Renal cortical epithelial cell (primary cell): ENCODE measurements around the gene AP2B1. TPM values are rescaled to one million over a fixed set of nuclear protein-coding genes. Genes with fewer than 3 reads are reported as not detected.
A peak's percentile ranks its signal among the peaks of the same experiment; 100 is the strongest.
"Not testable (repeated sequence)": the region's sequence is repeated elsewhere in the genome, so short reads cannot be mapped to it uniquely, and the experiment has no call there.

Source experiments
- DNase-seq: peaks from one replicate; pipeline ENCODE4 v3.0.0-alpha.2; 2011; ENCODE audit warnings: low read depth
- total RNA-seq: library from RNA; depleted of rRNA; stranded (reverse); fragments of >200 nt; gene quantifications from 2 replicates; pipeline ENCODE4 v1.2.3, GENCODE V29; 2014

Gene AP2B1
- total RNA-seq, 1 donor from 2014 or later, result 233 TPM

GRCh38 chr17:35575759-35576158, 11.4 kb upstream of the AP2B1 start:
- no peak for DNase-seq

GRCh38 chr17:35577830-35578196, 9.3 kb upstream of the AP2B1 start:
- DNase-seq, result no peak

GRCh38 chr17:35578197-35578928, 8.8 kb upstream of the AP2B1 start, which contains the start of gene PEX12:
TSS of gene PEX12 (minus strand) at chr17:35578571. CDS start at chr17:35578021, 550 bp downstream.
- peak; percentile 89 for DNase-seq

GRCh38 chr17:35578929-35579432, 8.1 kb upstream of the AP2B1 start:
- peak; percentile 7 for DNase-seq

GRCh38 chr17:35584061-35584460, 3.1 kb upstream of the AP2B1 start:
- DNase-seq, result no peak

GRCh38 chr17:35586569-35587073, 501 bp upstream of the AP2B1 start:
- DNase-seq, result no peak

GRCh38 chr17:35588196-35588920, 1.2 kb downstream of the AP2B1 start:
- peak; percentile 95 for DNase-seq

- no peak for DNase-seq
These were observed 8.9 kb downstream of the AP2B1 start for GRCh38 chr17:35596072-35596471.

GRCh38 chr17:35596530-35597233, 9.6 kb downstream of the AP2B1 start:
- DNase-seq, result no peak

GRCh38 chr17:35597604-35598003, 10.5 kb downstream of the AP2B1 start:
- no peak for DNase-seq

GRCh38 chr17:35603674-35604073, 16.6 kb downstream of the AP2B1 start:
- DNase-seq, result no peak

GRCh38 chr17:35605678-35606077, 18.6 kb downstream of the AP2B1 start:
- DNase-seq, result peak; percentile 16

GRCh38 chr17:35607239-35607847, 20.2 kb downstream of the AP2B1 start:
- no peak for DNase-seq

GRCh38 chr17:35609831-35610230, 22.7 kb downstream of the AP2B1 start:
- DNase-seq, result no peak

- DNase-seq, result not testable (repeated sequence)
These were observed 23.6 kb downstream of the AP2B1 start for GRCh38 chr17:35610746-35611145.

GRCh38 chr17:35612924-35613521, 25.9 kb downstream of the AP2B1 start:
- DNase-seq, result peak; percentile 57

- no peak for DNase-seq
These were observed 27.7 kb downstream of the AP2B1 start for GRCh38 chr17:35614810-35615209.

- no peak for DNase-seq
These were observed 29.4 kb downstream of the AP2B1 start for GRCh38 chr17:35616536-35616935.

GRCh38 chr17:35617505-35617904, 30.4 kb downstream of the AP2B1 start:
- no peak for DNase-seq

- no peak for DNase-seq
These were observed 31.5 kb downstream of the AP2B1 start for GRCh38 chr17:35618628-35619027.

- no peak for DNase-seq
These were observed 34.6 kb downstream of the AP2B1 start for GRCh38 chr17:35621768-35622167.
